RKO (cell line): ENCODE results near the gene PDCD1.
"Not testable (repeated sequence)": the region's sequence is repeated elsewhere in the genome, so short reads cannot be mapped to it uniquely, and the experiment has no call there.

ENCODE experiments used
- DNase-seq: peaks from one replicate; pipeline ENCODE4 v3.0.0-alpha.2; 2016; ENCODE audit warnings: low spot score

The PDCD1 gene

GRCh38 chr2:241813644-241814392, 44.9 kb downstream of the PDCD1 start:
- no peak for DNase-seq

DNA sequence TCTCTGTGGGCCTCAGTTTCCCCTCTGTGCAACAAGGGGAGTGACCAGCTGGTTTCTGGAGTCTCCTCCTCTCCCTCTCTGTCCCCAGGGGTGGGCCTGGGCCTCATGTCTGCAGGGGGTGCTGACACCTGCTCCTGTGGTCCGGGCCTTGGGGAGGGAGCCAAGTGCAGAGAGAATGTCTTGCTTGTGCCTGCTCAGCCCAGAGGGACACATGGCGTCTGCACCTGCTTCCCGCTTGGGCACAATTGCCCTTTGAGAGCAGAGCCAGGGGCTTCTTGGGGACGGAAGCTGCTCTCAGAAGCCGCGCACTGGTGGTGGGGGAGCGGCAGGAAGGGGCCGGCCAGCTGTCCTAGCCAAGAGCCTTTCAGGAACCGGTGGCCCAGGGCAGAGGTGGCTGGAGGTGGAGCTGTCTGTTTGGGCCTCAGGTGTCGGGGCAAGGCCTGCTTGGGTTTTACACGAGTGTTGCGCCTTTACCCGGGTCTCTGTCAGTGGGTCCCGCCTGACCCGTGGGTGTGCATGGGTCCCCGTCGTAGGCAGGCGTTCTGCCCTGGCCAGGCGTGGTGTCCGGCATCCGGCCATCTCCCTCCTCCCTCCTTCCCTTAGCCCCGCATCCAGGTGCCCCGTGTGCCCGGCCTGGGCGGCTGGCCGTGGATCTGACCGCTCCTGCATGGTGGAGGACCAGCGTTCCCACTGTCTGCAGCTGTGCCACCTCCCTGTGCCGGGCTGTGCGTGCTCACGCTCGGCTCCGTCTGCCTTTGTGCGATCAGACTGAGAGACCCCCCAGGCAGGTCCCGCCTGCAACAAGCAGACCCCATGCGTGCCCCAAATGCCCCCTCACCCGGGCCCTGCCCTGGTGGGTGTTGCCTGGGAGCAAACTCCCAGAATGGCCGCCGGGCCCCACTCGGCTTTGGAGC, 45.7 kb downstream of the PDCD1 start:
- DNase-seq: no peak

- no peak for DNase-seq
Observed at GRCh38 chr2:241811952-241812729, 46.6 kb downstream of the PDCD1 start.

GRCh38 chr2:241811201-241811951, 47.3 kb downstream of the PDCD1 start:
- DNase-seq: no peak

- no peak for DNase-seq
Observed at GRCh38 chr2:241810307-241811200, 48.1 kb downstream of the PDCD1 start.

DNA sequence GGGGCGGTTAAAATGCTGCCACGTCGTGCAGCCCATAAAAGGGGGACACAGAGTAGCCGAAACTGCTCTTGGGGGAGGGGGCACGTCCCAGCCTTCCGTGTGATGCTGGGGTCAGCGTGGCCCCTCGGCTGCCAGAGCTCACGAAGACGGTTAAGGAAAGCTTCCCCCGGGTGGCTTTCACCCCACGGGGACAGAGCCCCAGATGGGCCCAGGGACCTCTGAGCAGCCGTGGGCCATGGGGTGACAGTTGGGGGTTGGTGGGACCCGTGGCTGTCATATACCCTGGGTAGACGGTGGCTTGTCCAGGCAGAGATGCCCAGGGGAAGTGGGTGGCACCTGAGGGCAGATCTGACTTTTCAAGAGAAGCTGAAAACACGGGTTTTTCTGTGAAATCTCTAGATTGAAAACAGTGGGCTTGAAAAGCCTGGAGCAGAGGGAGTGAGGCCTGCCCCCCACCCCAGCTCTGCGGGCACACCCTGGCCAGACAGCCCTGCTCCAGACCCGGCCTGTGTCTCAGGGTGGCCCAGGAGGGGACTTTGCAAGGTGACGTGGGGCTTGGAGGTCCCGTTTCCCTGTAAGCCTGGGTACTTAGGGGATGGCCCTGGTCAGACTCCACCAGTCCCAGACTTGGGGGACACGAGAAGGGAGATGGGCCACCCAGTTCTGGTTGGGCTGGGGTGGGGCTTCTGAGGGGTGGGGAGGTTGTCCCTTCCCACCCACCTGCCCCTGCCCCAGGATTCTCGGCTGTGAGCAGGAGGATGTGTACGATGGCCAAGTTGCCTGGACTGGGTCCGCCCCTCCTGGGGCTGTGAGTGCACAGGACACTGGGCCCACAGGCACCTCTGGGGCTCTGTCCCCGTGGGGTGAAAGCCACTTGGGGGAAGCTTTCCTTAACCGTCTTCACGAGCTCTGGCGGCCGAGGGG, 49.0 kb downstream of the PDCD1 start:
- no peak for DNase-seq

- no peak for DNase-seq
Observed at GRCh38 chr2:241808721-241809382, 49.8 kb downstream of the PDCD1 start, which contains the start of gene NEU4. Gene NEU4 (plus strand): TSS chr2:241809193. CDS start chr2:241814485, 5,292 bp downstream.

DNA sequence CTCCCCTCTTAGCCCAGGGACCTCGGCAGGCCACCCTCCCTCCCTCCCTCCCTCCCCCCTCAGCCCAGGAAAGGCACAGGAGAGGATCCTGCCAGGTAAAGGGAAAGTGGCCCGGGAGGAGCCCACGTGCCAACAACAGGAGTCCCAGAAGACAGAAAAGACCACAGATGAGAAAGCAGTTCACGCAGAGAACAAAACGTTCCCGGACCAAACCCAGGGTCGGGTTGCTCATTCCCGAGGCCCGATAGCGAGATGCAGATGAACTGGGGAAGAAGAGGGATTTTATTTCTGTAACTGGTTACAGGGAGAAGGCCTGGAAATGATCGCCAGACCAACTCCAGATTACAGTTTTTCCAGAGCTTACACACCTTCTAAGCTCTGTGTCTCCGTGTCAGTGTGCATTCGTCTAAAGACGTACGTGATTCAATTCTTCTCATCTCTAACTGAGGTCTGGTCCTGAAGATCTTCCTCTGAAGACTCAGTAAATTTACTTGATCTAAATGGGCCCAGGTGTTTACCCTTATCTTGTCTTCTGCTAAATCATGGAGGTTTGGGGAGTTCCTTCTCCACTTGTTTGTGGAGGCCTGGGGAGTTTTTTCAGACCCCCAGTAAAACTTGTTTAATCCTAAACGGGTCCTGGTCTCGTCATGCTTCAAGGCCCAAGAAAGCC, 50.5 kb downstream of the PDCD1 start:
- DNase-seq: no peak

DNA sequence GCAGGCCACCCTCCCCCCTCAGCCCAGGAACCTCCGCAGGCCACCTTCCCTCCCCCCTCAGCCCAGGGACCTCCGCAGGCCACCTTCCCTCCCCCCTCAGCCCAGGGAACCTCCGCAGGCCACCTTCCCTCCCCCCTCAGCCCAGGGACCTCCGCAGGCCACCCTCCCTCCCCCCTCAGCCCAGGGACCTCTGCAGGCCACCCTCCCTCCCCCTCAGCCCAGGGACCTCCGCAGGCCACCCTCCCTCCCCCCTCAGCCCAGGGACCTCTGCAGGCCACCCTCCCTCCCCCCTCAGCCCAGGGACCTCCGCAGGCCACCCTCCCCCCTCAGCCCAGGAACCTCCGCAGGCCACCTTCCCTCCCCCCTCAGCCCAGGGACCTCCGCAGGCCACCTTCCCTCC, 52.5 kb downstream of the PDCD1 start:
- DNase-seq: not testable (repeated sequence)

- DNase-seq: no peak
Observed at GRCh38 chr2:241804326-241805229, 54.1 kb downstream of the PDCD1 start.

- no peak for DNase-seq
Observed at GRCh38 chr2:241803387-241804325, 55.0 kb downstream of the PDCD1 start.

- DNase-seq: no peak
Observed at GRCh38 chr2:241802421-241803318, 56.0 kb downstream of the PDCD1 start.

- no peak for DNase-seq
Observed at GRCh38 chr2:241801611-241802420, 56.9 kb downstream of the PDCD1 start.
